GM12875 (cell line): ENCODE results near the gene FAM20C.

Source experiments
- H3K4me3 ChIP-seq: one replicate; pipeline ENCODE4 v1.5.1; 2011; ENCODE audit warnings: low read depth, low read length, control low read depth
- TF ChIP-seq, protein P1 (sequence below): IDR thresholded peaks from 2 replicates; pipeline ENCODE4 v1.5.1; 2011; ENCODE audit warnings: low read depth, mild to moderate bottlenecking, control low read depth, inconsistent platforms, low read length, moderate library complexity, borderline replicate concordance; ENCODE audit not compliant: insufficient read depth

The FAM20C gene

DNA sequence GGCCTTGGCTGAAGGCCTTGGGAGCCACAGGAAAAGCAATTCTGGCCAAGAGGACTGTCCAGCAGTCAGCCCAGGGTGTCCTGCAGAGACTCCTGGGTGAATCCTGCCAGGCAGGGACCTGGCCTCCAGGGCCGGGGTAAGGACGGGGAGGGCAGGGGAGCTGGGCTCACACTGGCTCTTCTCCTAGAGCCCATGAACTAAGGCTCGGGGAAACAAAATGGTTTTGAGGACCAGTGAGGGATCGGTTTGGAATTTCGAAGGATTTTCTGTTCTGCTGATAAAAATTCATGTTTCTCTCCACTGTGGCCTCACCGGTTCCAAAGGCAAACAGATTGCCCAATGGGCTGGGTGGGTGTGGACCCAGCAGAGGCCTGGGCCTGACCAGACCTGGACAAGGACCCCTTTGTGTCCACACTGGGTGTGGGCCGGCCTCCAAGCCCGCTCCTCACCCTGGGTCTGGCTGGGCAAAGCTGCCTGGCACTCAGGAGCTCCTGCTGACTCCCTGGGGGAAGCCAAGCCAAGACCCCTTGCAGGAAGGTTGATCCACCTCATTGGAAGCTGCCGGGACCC is 27.3 kb downstream of the FAM20C start:
- H3K4me3 ChIP-seq, result no peak overlapping the region
- TF ChIP-seq, protein P1, sequence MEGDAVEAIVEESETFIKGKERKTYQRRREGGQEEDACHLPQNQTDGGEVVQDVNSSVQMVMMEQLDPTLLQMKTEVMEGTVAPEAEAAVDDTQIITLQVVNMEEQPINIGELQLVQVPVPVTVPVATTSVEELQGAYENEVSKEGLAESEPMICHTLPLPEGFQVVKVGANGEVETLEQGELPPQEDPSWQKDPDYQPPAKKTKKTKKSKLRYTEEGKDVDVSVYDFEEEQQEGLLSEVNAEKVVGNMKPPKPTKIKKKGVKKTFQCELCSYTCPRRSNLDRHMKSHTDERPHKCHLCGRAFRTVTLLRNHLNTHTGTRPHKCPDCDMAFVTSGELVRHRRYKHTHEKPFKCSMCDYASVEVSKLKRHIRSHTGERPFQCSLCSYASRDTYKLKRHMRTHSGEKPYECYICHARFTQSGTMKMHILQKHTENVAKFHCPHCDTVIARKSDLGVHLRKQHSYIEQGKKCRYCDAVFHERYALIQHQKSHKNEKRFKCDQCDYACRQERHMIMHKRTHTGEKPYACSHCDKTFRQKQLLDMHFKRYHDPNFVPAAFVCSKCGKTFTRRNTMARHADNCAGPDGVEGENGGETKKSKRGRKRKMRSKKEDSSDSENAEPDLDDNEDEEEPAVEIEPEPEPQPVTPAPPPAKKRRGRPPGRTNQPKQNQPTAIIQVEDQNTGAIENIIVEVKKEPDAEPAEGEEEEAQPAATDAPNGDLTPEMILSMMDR, result no peak

GRCh38 chr7:220151-220841 is 27.9 kb downstream of the FAM20C start:
- no peak overlapping the region for H3K4me3 ChIP-seq
- TF ChIP-seq, protein P1, result no peak

- H3K4me3 ChIP-seq, result no peak overlapping the region
- TF ChIP-seq, protein P1, result no peak
These were observed 29.8 kb downstream of the FAM20C start for GRCh38 chr7:221978-222715.

- TF ChIP-seq, protein P1, result no peak
These were observed 30.3 kb downstream of the FAM20C start for GRCh38 chr7:222716-223041.

DNA sequence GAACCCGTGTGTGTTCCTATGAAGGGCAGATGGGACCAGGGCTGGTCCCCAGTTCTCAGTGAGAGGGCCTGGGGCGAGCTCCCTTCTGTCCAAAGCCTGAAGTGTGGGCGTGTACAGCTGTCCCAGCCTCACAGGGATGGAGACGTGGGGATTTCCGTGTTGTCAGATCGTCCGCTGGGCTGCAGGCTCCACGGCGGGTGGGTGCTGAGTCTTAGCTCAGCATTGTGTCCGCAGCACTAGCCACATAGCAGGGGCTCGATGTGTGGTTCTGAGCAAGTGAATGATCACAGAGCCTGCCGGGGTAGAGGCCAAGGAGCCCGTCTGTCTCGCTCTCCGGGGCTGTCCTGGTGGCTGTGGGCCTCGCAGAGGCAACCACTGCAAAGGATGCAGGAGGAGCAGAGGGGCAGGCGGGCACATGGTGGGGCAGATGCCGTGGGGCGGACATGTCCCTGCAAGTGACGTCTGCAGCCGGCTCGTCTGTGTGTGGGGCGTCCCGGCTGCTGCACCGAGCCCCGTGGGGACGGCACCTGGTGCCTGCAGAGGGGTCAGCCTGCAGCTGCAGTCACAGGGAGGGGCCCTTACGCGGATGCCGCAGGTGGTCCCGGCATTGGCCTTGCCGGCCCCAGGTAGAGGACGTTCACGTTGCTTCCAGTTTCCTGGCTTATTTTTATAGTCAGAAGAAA is 30.9 kb downstream of the FAM20C start:
- TF ChIP-seq, protein P1, result no peak
- no peak overlapping the region for H3K4me3 ChIP-seq

More at GRCh38 chr7:222716-223041, 30.3 kb downstream of the FAM20C start:
- H3K4me3 ChIP-seq, result no peak overlapping the region

- TF ChIP-seq, protein P1, result no peak
- no peak overlapping the region for H3K4me3 ChIP-seq
These were observed 31.5 kb downstream of the FAM20C start for GRCh38 chr7:223861-224260.
